ENCODE measurements around the gene SCT. TPM values are rescaled to one million over a fixed set of nuclear protein-coding genes. Genes with fewer than 3 reads are reported as not detected.

Gene SCT
- total and polyA plus RNA-seq, 2 donors (not counting 3 experiments of a cell fraction or from before 2014, with no cell fraction given) = not detected

GRCh38 chr11:597166-597725 is 29.7 kb downstream of the SCT start:
- Histone ChIP-seq H2AFZ (ENCODE audit: low read depth, low read length) (no peak overlapping the region), H3K36me3 (ENCODE audit: control insufficient read depth in 2 of 2, extremely low read depth in 1 of 2, insufficient read depth in 2 of 2, low read length in 2 of 2) (peaks cover 25 to 59% of the 10 kb centered on the region in 2 experiments), H3K9me1 (replicated peaks; ENCODE audit: control insufficient read depth, extremely low read depth, insufficient read depth, low read length) (no peaks in the 10 kb centered on the region), H3K27ac (ENCODE audit: insufficient read depth, low read depth, low read length) (no peak overlapping the region), H3K4me1 (ENCODE audit: control insufficient read depth, extremely low read depth, insufficient read depth, low read length) (no peaks in the 10 kb centered on the region), H3K4me3 (replicated peaks in 1 of 3; ENCODE audit: insufficient read depth in 1 of 3, low read depth in 1 of 3, low read length in 3 of 3) (no peak overlapping the region), H3K4me2 (ENCODE audit: insufficient read depth, low read length) (no peak overlapping the region), H3K9me3 (replicated peaks; ENCODE audit: control insufficient read depth, insufficient read depth, low read length) (no peaks in the 10 kb centered on the region), H3K9ac (replicated peaks; ENCODE audit: extremely low read depth, insufficient read depth, low read length) (no peak overlapping the region), H3K79me2 (ENCODE audit: control insufficient read depth, insufficient read depth, low read length) (no peaks in the 10 kb centered on the region), H4K20me1 (replicated peaks; ENCODE audit: control insufficient read depth, extremely low read depth, insufficient read depth, low read length) (no peaks in the 10 kb centered on the region), H3K27me3 (ENCODE audit: control insufficient read depth in 2 of 2, insufficient read depth in 2 of 2, low read length in 2 of 2) (no peaks in the 10 kb centered on the region)
- dilution Hi-C loops (cut with MboI; ENCODE audit: extremely low pct_ligation_motif_present, low sequenced_read_pairs) (no loop called here), intact Hi-C loops (cut with micrococcal nuclease) (no loop called here)
- ChIA-PET CTCF (no interaction called here), POLR2A (no interaction called here)
- DNase-seq (ENCODE audit: low read depth, low spot score) (no peak), FAIRE-seq (no peak)
- BruUV-seq (replicated peaks) = no TSS peak
- TF ChIP-seq MYC (IDR thresholded peaks at IDR 0.05; ENCODE audit: low read depth, low read length) = no peak
- TF ChIP-seq, protein P1, sequence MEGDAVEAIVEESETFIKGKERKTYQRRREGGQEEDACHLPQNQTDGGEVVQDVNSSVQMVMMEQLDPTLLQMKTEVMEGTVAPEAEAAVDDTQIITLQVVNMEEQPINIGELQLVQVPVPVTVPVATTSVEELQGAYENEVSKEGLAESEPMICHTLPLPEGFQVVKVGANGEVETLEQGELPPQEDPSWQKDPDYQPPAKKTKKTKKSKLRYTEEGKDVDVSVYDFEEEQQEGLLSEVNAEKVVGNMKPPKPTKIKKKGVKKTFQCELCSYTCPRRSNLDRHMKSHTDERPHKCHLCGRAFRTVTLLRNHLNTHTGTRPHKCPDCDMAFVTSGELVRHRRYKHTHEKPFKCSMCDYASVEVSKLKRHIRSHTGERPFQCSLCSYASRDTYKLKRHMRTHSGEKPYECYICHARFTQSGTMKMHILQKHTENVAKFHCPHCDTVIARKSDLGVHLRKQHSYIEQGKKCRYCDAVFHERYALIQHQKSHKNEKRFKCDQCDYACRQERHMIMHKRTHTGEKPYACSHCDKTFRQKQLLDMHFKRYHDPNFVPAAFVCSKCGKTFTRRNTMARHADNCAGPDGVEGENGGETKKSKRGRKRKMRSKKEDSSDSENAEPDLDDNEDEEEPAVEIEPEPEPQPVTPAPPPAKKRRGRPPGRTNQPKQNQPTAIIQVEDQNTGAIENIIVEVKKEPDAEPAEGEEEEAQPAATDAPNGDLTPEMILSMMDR (IDR thresholded peaks at IDR 0.05; ENCODE audit: extremely low read depth in 1 of 2, insufficient read depth in 1 of 2, low read depth in 1 of 2, low read length in 2 of 2) = peak; percentile 18 to 30

- H3K4me3 ChIP-seq (replicated peaks in 1 of 3; ENCODE audit: insufficient read depth in 1 of 3, low read depth in 1 of 3, low read length in 3 of 3) = no peak overlapping the region
- no peaks in the 10 kb centered on the region for H4K20me1 ChIP-seq (replicated peaks; ENCODE audit: control insufficient read depth, extremely low read depth, insufficient read depth, low read length)
- H3K4me1 ChIP-seq (ENCODE audit: control insufficient read depth, extremely low read depth, insufficient read depth, low read length) = no peaks in the 10 kb centered on the region
- no peaks in the 10 kb centered on the region for H3K79me2 ChIP-seq (ENCODE audit: control insufficient read depth, insufficient read depth, low read length)
- FAIRE-seq (no peak), DNase-seq (ENCODE audit: low read depth, low spot score) (no peak)
- CTCF ChIA-PET = no interaction called here
- BruUV-seq (replicated peaks) = no TSS peak
- H3K27ac ChIP-seq (ENCODE audit: insufficient read depth, low read depth, low read length) = no peak overlapping the region
- H3K4me2 ChIP-seq (ENCODE audit: insufficient read depth, low read length) = no peak overlapping the region
- H3K27me3 ChIP-seq (ENCODE audit: control insufficient read depth in 2 of 2, insufficient read depth in 2 of 2, low read length in 2 of 2) = no peaks in the 10 kb centered on the region
- no peaks in the 10 kb centered on the region for H3K9me1 ChIP-seq (replicated peaks; ENCODE audit: control insufficient read depth, extremely low read depth, insufficient read depth, low read length)
- TF ChIP-seq EZH2 (IDR thresholded peaks at IDR 0.05; ENCODE audit: borderline replicate concordance, low read depth, low read length, severe bottlenecking) (no peak), FOS (IDR thresholded peaks at IDR 0.05; ENCODE audit: borderline replicate concordance, insufficient read depth, low read length) (no peak), GATA2 (IDR thresholded peaks at IDR 0.05; ENCODE audit: insufficient read depth, insufficient read length, low read depth, low read length) (no peak), MYC (IDR thresholded peaks at IDR 0.05; ENCODE audit: low read depth, low read length) (no peak), POLR2A (IDR thresholded peaks at IDR 0.05; ENCODE audit: low read depth, low read length) (no peak), MAX (IDR thresholded peaks at IDR 0.05; ENCODE audit: insufficient read depth, insufficient read length) (no peak)
- POLR2A ChIA-PET = interaction anchor here (0.6 kb wide), 1 partner anchor 142 kb away, joined by 4 read pairs; no protein-coding TSS in a partner anchor
- H3K9ac ChIP-seq (replicated peaks; ENCODE audit: extremely low read depth, insufficient read depth, low read length) = no peak overlapping the region
- intact Hi-C loops (cut with micrococcal nuclease) = no loop called here
- no peaks in the 10 kb centered on the region for H3K9me3 ChIP-seq (replicated peaks; ENCODE audit: control insufficient read depth, insufficient read depth, low read length)
- dilution Hi-C loops (cut with MboI; ENCODE audit: extremely low pct_ligation_motif_present, low sequenced_read_pairs) = no loop called here
- H2AFZ ChIP-seq (ENCODE audit: low read depth, low read length) = no peak overlapping the region
- peaks cover 22 to 54% of the 10 kb centered on the region in 2 experiments for H3K36me3 ChIP-seq (ENCODE audit: control insufficient read depth in 2 of 2, extremely low read depth in 1 of 2, insufficient read depth in 2 of 2, low read length in 2 of 2)
Observed at GRCh38 chr11:596374-596773, 30.6 kb downstream of the SCT start.

Measured in endothelial cell of umbilical vein (primary cell).